Stimulated activated CD4-positive, alpha-beta T cell treated with anti-CD3 and anti-CD28 coated beads, Interleukin-2, amount 100 ng/mL, for 4 hours (primary cell): ENCODE measurements around the gene TAF4.

Source experiments
- DNase-seq: peaks from one replicate; pipeline ENCODE4 v3.0.0-alpha.2; 2020; ENCODE audit warnings: low read depth

The TAF4 gene

GRCh38 chr20:61964675-61965605, 100.7 kb downstream of the TAF4 start:
- DNase-seq, result no peak

GRCh38 chr20:61963885-61964674, 101.6 kb downstream of the TAF4 start:
- DNase-seq, result no peak

- no peak for DNase-seq
Observed at GRCh38 chr20:61963149-61963548, 102.5 kb downstream of the TAF4 start.

GRCh38 chr20:61960836-61961235, 104.8 kb downstream of the TAF4 start:
- no peak for DNase-seq

- DNase-seq, result no peak
Observed at GRCh38 chr20:61958773-61959700, 106.6 kb downstream of the TAF4 start.

GRCh38 chr20:61957961-61958715, 107.5 kb downstream of the TAF4 start:
- DNase-seq, result no peak

- DNase-seq, result no peak
Observed at GRCh38 chr20:61956396-61957342, 109.0 kb downstream of the TAF4 start.

- DNase-seq, result no peak
Observed at GRCh38 chr20:61955668-61956395, 109.8 kb downstream of the TAF4 start.

- no peak for DNase-seq
Observed at GRCh38 chr20:61954276-61955021, 111.2 kb downstream of the TAF4 start.

- no peak for DNase-seq
Observed at GRCh38 chr20:61953037-61954021, 112.4 kb downstream of the TAF4 start.

GRCh38 chr20:61951695-61952533, 113.8 kb downstream of the TAF4 start:
- DNase-seq, result no peak

- no peak for DNase-seq
Observed at GRCh38 chr20:61950641-61951071, 115.0 kb downstream of the TAF4 start.

GRCh38 chr20:61949714-61950640, 115.7 kb downstream of the TAF4 start:
- DNase-seq, result no peak

- DNase-seq, result no peak
Observed at GRCh38 chr20:61949363-61949713, 116.3 kb downstream of the TAF4 start.
